MM.1S (cell line): ENCODE measurements around the gene SAC3D1.

Experiments
- DNase-seq: peaks from one replicate; pipeline ENCODE4 v3.0.0-alpha.2; 2015
- H2AFZ ChIP-seq: fragments of 300-600 bp; sonication (generic); 2 replicates; pipeline ENCODE4 v1.6.0; 2016; ENCODE audit warnings: antibody characterized with exemption, low read length
- H3F3A ChIP-seq: fragments of 300-600 bp; sonication (generic); 2 replicates; pipeline ENCODE4 v1.6.1; 2016; ENCODE audit warnings: mild to moderate bottlenecking, antibody characterized with exemption, low read length, moderate library complexity, mixed read lengths; ENCODE audit not compliant: insufficient read depth
- H3K27ac ChIP-seq: fragments of 300-600 bp; sonication (generic); 2 replicates; pipeline ENCODE4 v1.5.1; 2016; ENCODE audit warnings: mild to moderate bottlenecking, low read length
- H3K27me3 ChIP-seq: fragments of 300-600 bp; sonication (generic); replicated peaks from 2 replicates; pipeline ENCODE4 v1.6.0; 2016; ENCODE audit warnings: low read length; ENCODE audit not compliant: insufficient read depth
- H3K36me3 ChIP-seq: fragments of 300-600 bp; sonication (generic); replicated peaks from 2 replicates; pipeline ENCODE4 v1.6.1; 2016; ENCODE audit warnings: mild to moderate bottlenecking, low read length, mixed read lengths; ENCODE audit not compliant: insufficient read depth
- H3K4me1 ChIP-seq: fragments of 300-600 bp; sonication (generic); 2 replicates; pipeline ENCODE4 v1.6.1; 2016; ENCODE audit warnings: low read length, mixed read lengths
- H3K4me2 ChIP-seq: fragments of 300-600 bp; sonication (generic); 2 replicates; pipeline ENCODE4 v1.6.0; 2016; ENCODE audit warnings: low read depth, low read length
- H3K4me3 ChIP-seq: fragments of 300-600 bp; sonication (generic); 2 replicates; pipeline ENCODE4 v1.5.1; 2016; ENCODE audit warnings: low read length, mixed read lengths
- H3K79me2 ChIP-seq: fragments of 300-600 bp; sonication (generic); 2 replicates; pipeline ENCODE4 v1.6.1; 2016; ENCODE audit warnings: mixed run types, low read length, mixed read lengths
- H3K9ac ChIP-seq: fragments of 300-600 bp; sonication (generic); 2 replicates; pipeline ENCODE4 v1.6.1; 2016; ENCODE audit warnings: low read length, mixed read lengths
- H3K9me2 ChIP-seq: fragments of 300-600 bp; sonication (generic); replicated peaks from 2 replicates; pipeline ENCODE4 v1.6.1; 2016; ENCODE audit warnings: mild to moderate bottlenecking, low read length, mixed read lengths; ENCODE audit not compliant: insufficient read depth
- H3K9me3 ChIP-seq: fragments of 300-600 bp; sonication (generic); replicated peaks from 2 replicates; pipeline ENCODE4 v1.6.1; 2016; ENCODE audit warnings: mild to moderate bottlenecking, low read length, mixed read lengths; ENCODE audit not compliant: insufficient read depth
- H4K20me1 ChIP-seq: fragments of 300-600 bp; sonication (generic); 2 replicates; pipeline ENCODE4 v1.6.1; 2016; ENCODE audit warnings: mild to moderate bottlenecking, low read length, moderate library complexity, mixed read lengths; ENCODE audit not compliant: insufficient read depth
- EZH2 ChIP-seq: fragments of 300-600 bp; sonication (generic); optimal IDR thresholded peaks from 2 replicates; pipeline ENCODE3; 2017; ENCODE audit warnings: low read depth, mild to moderate bottlenecking, antibody characterized with exemption, low read length, mixed read lengths
- EZH2phosphoT487 ChIP-seq: fragments of 300-600 bp; sonication (generic); IDR thresholded peaks from 2 replicates; pipeline ENCODE4 v1.6.1; 2018; ENCODE audit warnings: antibody characterized with exemption, low read length
- TF ChIP-seq, protein P1 (sequence below): fragments of 300-600 bp; sonication (generic); IDR thresholded peaks from 2 replicates; pipeline ENCODE4 v1.5.1; 2016; ENCODE audit warnings: antibody characterized with exemption, low read length, mixed read lengths

The SAC3D1 gene

DNA sequence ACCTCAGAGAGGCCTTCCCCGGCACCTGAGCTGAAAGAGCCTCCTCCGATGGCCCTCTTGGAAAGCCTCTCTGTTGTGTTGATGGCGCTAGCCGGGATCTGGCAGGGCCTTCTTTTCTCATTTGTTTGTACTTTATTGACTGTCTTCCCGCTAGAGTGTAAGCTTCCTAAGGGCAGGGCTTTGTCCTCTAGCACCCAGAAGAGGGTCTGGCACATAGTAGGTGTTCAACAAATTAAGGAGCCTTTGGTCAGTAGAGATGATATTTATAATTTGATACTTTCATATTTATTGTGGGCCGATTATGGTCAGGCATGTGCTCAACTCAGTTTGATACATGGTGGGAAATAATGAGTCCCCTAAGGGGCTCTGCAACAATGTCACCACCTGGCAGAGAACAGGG lies 23.1 kb upstream of the SAC3D1 start:
- no peaks in the 10 kb centered on the region for H4K20me1 ChIP-seq
- H3K36me3 ChIP-seq: no peaks in the 10 kb centered on the region
- H3K27me3 ChIP-seq: no peaks in the 10 kb centered on the region
- no peaks in the 10 kb centered on the region for H3K9me2 ChIP-seq
- H2AFZ ChIP-seq: no peak overlapping the region
- no peak overlapping the region for H3K4me3 ChIP-seq
- peaks cover 7% of the 10 kb centered on the region for H3K79me2 ChIP-seq
- no peak overlapping the region for H3K27ac ChIP-seq
- no peaks in the 10 kb centered on the region for H3K9me3 ChIP-seq
- no peak overlapping the region for H3K4me2 ChIP-seq
- H3K9ac ChIP-seq: no peak overlapping the region
- peaks cover 4% of the 10 kb centered on the region; the same call in 1 of the 2 replicates for H3K4me1 ChIP-seq
- TF ChIP-seq EZH2: no peak
- TF ChIP-seq, protein P1, sequence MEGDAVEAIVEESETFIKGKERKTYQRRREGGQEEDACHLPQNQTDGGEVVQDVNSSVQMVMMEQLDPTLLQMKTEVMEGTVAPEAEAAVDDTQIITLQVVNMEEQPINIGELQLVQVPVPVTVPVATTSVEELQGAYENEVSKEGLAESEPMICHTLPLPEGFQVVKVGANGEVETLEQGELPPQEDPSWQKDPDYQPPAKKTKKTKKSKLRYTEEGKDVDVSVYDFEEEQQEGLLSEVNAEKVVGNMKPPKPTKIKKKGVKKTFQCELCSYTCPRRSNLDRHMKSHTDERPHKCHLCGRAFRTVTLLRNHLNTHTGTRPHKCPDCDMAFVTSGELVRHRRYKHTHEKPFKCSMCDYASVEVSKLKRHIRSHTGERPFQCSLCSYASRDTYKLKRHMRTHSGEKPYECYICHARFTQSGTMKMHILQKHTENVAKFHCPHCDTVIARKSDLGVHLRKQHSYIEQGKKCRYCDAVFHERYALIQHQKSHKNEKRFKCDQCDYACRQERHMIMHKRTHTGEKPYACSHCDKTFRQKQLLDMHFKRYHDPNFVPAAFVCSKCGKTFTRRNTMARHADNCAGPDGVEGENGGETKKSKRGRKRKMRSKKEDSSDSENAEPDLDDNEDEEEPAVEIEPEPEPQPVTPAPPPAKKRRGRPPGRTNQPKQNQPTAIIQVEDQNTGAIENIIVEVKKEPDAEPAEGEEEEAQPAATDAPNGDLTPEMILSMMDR: no peak
- no peak for TF ChIP-seq EZH2phosphoT487
- no peak for DNase-seq
- H3F3A ChIP-seq: peaks cover 11% of the 10 kb centered on the region; the same call in 1 of the 2 replicates

DNA sequence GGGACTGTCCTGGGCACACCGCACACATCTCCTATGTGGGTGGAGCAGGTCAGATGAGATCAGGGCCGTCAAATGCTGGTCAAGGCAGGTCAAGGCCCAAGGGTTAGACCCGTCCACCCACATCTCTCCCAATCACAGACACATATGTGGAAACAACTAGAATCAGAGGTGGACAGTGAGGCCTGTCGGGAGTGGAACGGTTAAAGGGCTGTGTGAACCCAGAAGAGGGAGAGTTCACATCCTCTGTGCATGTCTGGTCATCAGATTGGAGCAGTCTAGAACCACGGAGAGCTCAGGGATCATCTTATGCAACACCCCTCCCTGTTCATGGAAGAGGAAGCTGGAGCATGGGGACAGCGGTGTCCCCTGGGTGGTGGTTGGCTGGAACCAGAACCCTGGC lies 21.2 kb upstream of the SAC3D1 start:
- no peak overlapping the region for H3K4me3 ChIP-seq
- TF ChIP-seq, protein P1: no peak
- TF ChIP-seq EZH2phosphoT487: no peak
- TF ChIP-seq EZH2: no peak
- no peaks in the 10 kb centered on the region for H4K20me1 ChIP-seq
- no peaks in the 10 kb centered on the region for H3F3A ChIP-seq
- H3K27me3 ChIP-seq: no peaks in the 10 kb centered on the region
- no peaks in the 10 kb centered on the region for H3K9me3 ChIP-seq
- no peak overlapping the region for H3K9ac ChIP-seq
- no peaks in the 10 kb centered on the region for H3K9me2 ChIP-seq
- no peaks in the 10 kb centered on the region for H3K36me3 ChIP-seq
- H3K4me2 ChIP-seq: no peak overlapping the region
- H3K4me1 ChIP-seq: no peaks in the 10 kb centered on the region
- DNase-seq: no peak
- H3K79me2 ChIP-seq: peaks cover 5% of the 10 kb centered on the region
- H3K27ac ChIP-seq: no peak overlapping the region
- no peak overlapping the region for H2AFZ ChIP-seq

DNA sequence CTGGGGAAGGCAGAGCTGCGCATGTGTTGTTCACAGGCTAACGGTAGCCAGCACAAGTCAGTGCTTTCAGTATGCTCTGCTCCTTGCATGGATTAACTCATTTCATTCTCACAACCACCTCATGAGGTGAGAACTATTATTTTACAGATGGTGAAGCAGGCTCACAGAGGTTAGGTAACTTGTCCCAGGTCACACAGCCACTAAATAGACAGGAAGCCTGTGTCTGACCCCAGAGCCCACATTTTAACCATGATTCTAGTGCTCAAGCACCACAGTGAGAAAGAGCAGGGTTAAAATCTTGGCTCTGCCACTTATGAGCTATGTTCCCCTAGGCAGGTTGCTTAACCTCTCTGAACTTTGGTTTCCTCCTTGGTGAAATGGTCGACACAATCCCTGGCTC lies 20.0 kb upstream of the SAC3D1 start:
- no peaks in the 10 kb centered on the region for H3K27me3 ChIP-seq
- no peaks in the 10 kb centered on the region for H3K36me3 ChIP-seq
- H3K9ac ChIP-seq: no peak overlapping the region

More for the DNA sequence above, 20.0 kb upstream of the SAC3D1 start:
- H3K4me2 ChIP-seq: no peak overlapping the region
- H3K27ac ChIP-seq: no peak overlapping the region
- no peaks in the 10 kb centered on the region for H3K79me2 ChIP-seq
- H3K9me3 ChIP-seq: no peaks in the 10 kb centered on the region
- H3F3A ChIP-seq: no peaks in the 10 kb centered on the region
- TF ChIP-seq, protein P1: no peak
- TF ChIP-seq EZH2 (no peak), EZH2phosphoT487 (no peak)
- DNase-seq: no peak
- H2AFZ ChIP-seq: no peak overlapping the region
- H3K4me1 ChIP-seq: no peaks in the 10 kb centered on the region
- H4K20me1 ChIP-seq: no peaks in the 10 kb centered on the region
- no peak overlapping the region for H3K4me3 ChIP-seq
- H3K9me2 ChIP-seq: no peaks in the 10 kb centered on the region
